Adrenal gland (tissue), 12 donors: ENCODE results near the gene P2RX3. TPM values are rescaled to one million over a fixed set of nuclear protein-coding genes. Genes with fewer than 3 reads are reported as not detected.

Experiments used
- DNase-seq, 7 donors: peaks; one replicate each; pipeline ENCODE4 v3.0.0-alpha.2; 2019 to 2020
- H3K27ac ChIP-seq, 5 donors: fragments of 200-600 bp; sonication (generic) in 4 of 5; 1 replicate in 3 of 5; 2 replicates in 2 of 5; pipeline versions ENCODE4 v1.5.1 to v1.8.0; 2016 to 2020; ENCODE audit warnings: mild to moderate bottlenecking in 1 of 5
- H3K27me3 ChIP-seq: fragments of 200-600 bp; 2 replicates; pipeline ENCODE4 v1.8.0; 2021
- H3K36me3 ChIP-seq, 2 donors: fragments of 200-600 bp; replicated peaks in 1 of 2; 1 replicate in 1 of 2; 2 replicates in 1 of 2; pipeline versions ENCODE4 v1.5.1 to v1.8.0; 2018 to 2022
- H3K4me1 ChIP-seq, 2 donors: fragments of 200-600 bp; replicated peaks in 1 of 2; 1 replicate in 1 of 2; 2 replicates in 1 of 2; pipeline versions ENCODE4 v1.5.1 to v1.8.0; 2018 to 2021
- H3K4me3 ChIP-seq, 4 donors: fragments of 200-600 bp; sonication (generic) in 3 of 4; one replicate each; pipeline ENCODE4 v1.5.1; 2016 to 2018
- H3K9me3 ChIP-seq, 3 donors: fragments of 200-600 bp; sonication (generic) in 1 of 3; replicated peaks in 1 of 3; 1 replicate in 2 of 3; 2 replicates in 1 of 3; pipeline versions ENCODE4 v1.5.1 to v1.8.0; 2016 to 2021
- CTCF ChIP-seq, 6 experiments: fragments of 450-650 bp in 4 of 6; fragments of 200-600 bp in 2 of 6; sonication (generic) in 1 of 6; IDR thresholded peaks; 1 replicate in 5 of 6; 2 replicates in 1 of 6; pipeline versions ENCODE4 v1.5.1 to v1.8.0; 2016 to 2021; ENCODE audit warnings: antibody characterized with exemption in 6 of 6, mild to moderate bottlenecking in 2 of 6, moderate library complexity in 1 of 6
- POLR2A ChIP-seq, 2 donors: fragments of 450-650 bp; IDR thresholded peaks; one replicate each; pipeline ENCODE4 v1.6.1; 2017; ENCODE audit warnings: antibody characterized with exemption in 2 of 2, mild to moderate bottlenecking in 2 of 2, moderate library complexity in 1 of 2
- WGBS, 4 donors: extraction: QIAGEN DNeasy Blood & Tissue Kit in 2 of 4; methylation state at CpG; one replicate each; pipeline versions ENCODE4 v1.1.5 to v1.1.7; 2013 to 2017; 5-methylcytosine and 5-hydroxymethylcytosine counted together
- intact Hi-C, 2 donors: fragments of 100-400 bp; cut with DNase I; formaldehyde crosslinking; loops; one replicate each; pipeline versions ENCODE4 v1.14.1 to v1.15.0; 2022 to 2023
- polyA plus RNA-seq, 3 donors: library from polyadenylated mRNA; stranded (reverse); fragments of 200-250 nt in 2 of 3; fragments of 350-450 nt in 1 of 3; fragmentation: Illumina TruSeq in 1 of 3; extraction: RNeasy Lipid Tissue Mini Kit (QIAGEN cat#74804) in 1 of 3; gene quantifications; one replicate each; pipeline ENCODE4 v1.2.3, GENCODE V29; 2013 to 2014
- total RNA-seq, 9 donors: library from RNA; depleted of rRNA in 4 of 9; stranded (reverse); fragments of >200 nt in 4 of 9; fragments of 120-200 nt in 1 of 9; fragmentation: NEBNext Ultra II Directional in 1 of 9; extraction: Animal tissue kit (Norgen Biotek cat#: 25700) in 1 of 9; gene quantifications; one replicate each; pipeline versions ENCODE4 v1.1.0 to v1.2.4, GENCODE V29; 2013 to 2023
- donor health status: healthy with polysubstance abuse.
- donor health status: Bipolar disorder and iron deficiency.
- donor health status: DM: yes; HTN: yes; CAD: no.
- donor health status: DM: no; HTN: no; CAD: no.
- donor health status: DM: no; HTN: no; CAD: no.
- donor health status: DM: yes; HTN: yes; CAD: no.

Gene P2RX3
- total and polyA plus RNA-seq, 12 donors: 0.11 to 2.5 (median 0.76) TPM; not detected in 2

GRCh38 chr11:57322256-57323166 is 15.6 kb upstream of the P2RX3 start:
- Histone ChIP-seq H3K9me3 (no peaks in the 10 kb centered on the region), H3K4me1 (peaks cover 57 to 73% of the 10 kb centered on the region in 2 donors), H3K27ac (peak overlapping the region; percentile 69 to 100 (median 98)), H3K36me3 (peaks cover 0 to 39% of the 10 kb centered on the region in 2 donors), H3K27me3 (no peaks in the 10 kb centered on the region), H3K4me3 (peak overlapping the region in 2 of 4 donors; percentile 37 to 92)
- peak; percentile 91 to 98 (median 97) for DNase-seq
- WGBS, 4 donors: 13 to 17% (median 13%) methylated on average over 13 of the region's 13 CpGs
- TF ChIP-seq CTCF (IDR thresholded peaks at IDR 0.05): peak in 1 of 6 experiments; percentile 20
- peak; percentile 11 to 59 for TF ChIP-seq POLR2A (IDR thresholded peaks at IDR 0.05)
- intact Hi-C loops: no loop called here

GRCh38 chr11:57323167-57323854 is 14.8 kb upstream of the P2RX3 start:
- TF ChIP-seq POLR2A (IDR thresholded peaks at IDR 0.05) (no peak), CTCF (IDR thresholded peaks at IDR 0.05) (no peak)
- H3K27ac ChIP-seq: peak overlapping the region; percentile 75 to 100 (median 98)
- DNase-seq: peak in 1 of 7 donors; percentile 52
- no peaks in the 10 kb centered on the region for H3K27me3 ChIP-seq
- WGBS, 4 donors: 54 to 61% (median 58%) methylated on average over 3 of the region's 3 CpGs
- peak overlapping the region in 3 of 4 donors; percentile 50 to 92 (median 79) for H3K4me3 ChIP-seq
- peaks cover 49 to 65% of the 10 kb centered on the region in 2 donors for H3K4me1 ChIP-seq
- intact Hi-C loops: no loop called here
- H3K9me3 ChIP-seq: no peaks in the 10 kb centered on the region
- H3K36me3 ChIP-seq: peaks cover 0 to 41% of the 10 kb centered on the region in 2 donors

- Histone ChIP-seq H3K36me3 (peaks cover 0 to 42% of the 10 kb centered on the region in 2 donors), H3K27me3 (no peaks in the 10 kb centered on the region), H3K9me3 (no peaks in the 10 kb centered on the region), H3K4me3 (peak overlapping the region; percentile 20 to 92 (median 64)), H3K4me1 (peaks cover 45 to 60% of the 10 kb centered on the region in 2 donors), H3K27ac (peak overlapping the region; percentile 75 to 100 (median 98))
- intact Hi-C loops: no loop called here
- 23 to 33% (median 26%) methylated on average over 3 to 9 of the region's 9 CpGs for WGBS, 4 donors
- TF ChIP-seq CTCF (IDR thresholded peaks at IDR 0.05): no peak
- no peak for TF ChIP-seq POLR2A (IDR thresholded peaks at IDR 0.05)
- no peak for DNase-seq
These were observed 14.3 kb upstream of the P2RX3 start for GRCh38 chr11:57323855-57324153.
